Loucy (cell line): ENCODE results near the gene CFAP251.

Source experiments
- EZH2phosphoT487 ChIP-seq: fragments of 200-600 bp; IDR thresholded peaks from 2 replicates; pipeline ENCODE4 v1.6.1; 2018; ENCODE audit warnings: antibody characterized with exemption, mild to moderate bottlenecking, moderate library complexity, borderline replicate concordance
- TF ChIP-seq, protein P1 (sequence below): fragments of 200-600 bp; sonication (generic); conservative IDR thresholded peaks from 2 replicates; pipeline ENCODE4 v1.5.1; 2014; ENCODE audit warnings: mild to moderate bottlenecking, antibody characterized with exemption, low read length

- TF ChIP-seq, protein P1, sequence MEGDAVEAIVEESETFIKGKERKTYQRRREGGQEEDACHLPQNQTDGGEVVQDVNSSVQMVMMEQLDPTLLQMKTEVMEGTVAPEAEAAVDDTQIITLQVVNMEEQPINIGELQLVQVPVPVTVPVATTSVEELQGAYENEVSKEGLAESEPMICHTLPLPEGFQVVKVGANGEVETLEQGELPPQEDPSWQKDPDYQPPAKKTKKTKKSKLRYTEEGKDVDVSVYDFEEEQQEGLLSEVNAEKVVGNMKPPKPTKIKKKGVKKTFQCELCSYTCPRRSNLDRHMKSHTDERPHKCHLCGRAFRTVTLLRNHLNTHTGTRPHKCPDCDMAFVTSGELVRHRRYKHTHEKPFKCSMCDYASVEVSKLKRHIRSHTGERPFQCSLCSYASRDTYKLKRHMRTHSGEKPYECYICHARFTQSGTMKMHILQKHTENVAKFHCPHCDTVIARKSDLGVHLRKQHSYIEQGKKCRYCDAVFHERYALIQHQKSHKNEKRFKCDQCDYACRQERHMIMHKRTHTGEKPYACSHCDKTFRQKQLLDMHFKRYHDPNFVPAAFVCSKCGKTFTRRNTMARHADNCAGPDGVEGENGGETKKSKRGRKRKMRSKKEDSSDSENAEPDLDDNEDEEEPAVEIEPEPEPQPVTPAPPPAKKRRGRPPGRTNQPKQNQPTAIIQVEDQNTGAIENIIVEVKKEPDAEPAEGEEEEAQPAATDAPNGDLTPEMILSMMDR: no peak
- TF ChIP-seq EZH2phosphoT487: no peak
Observed at GRCh38 chr12:121968876-121969275, 50.5 kb downstream of the CFAP251 start.
